ENCODE results near the gene HS1BP3.

- TF ChIP-seq CTCF (IDR thresholded peaks at IDR 0.05; ENCODE audit: insufficient read depth, low read length, poor library complexity, severe bottlenecking), result no peak
- TF ChIP-seq EZH2phosphoT487 (conservative IDR thresholded peaks at IDR 0.05; ENCODE audit: low read length), result no peak
These were observed 83.0 kb downstream of the HS1BP3 start for GRCh38 chr2:20567926-20568179.
